ENCODE results near the gene MTFR2.
"Not testable (repeated sequence)": the region's sequence is repeated elsewhere in the genome, so short reads cannot be mapped to it uniquely, and the experiment has no call there.

- not testable (repeated sequence) for TF ChIP-seq ELF4 (IDR thresholded peaks at IDR 0.05); BHLHE40 (IDR thresholded peaks at IDR 0.05; ENCODE audit: borderline replicate concordance); SP1 (IDR thresholded peaks at IDR 0.05); HDGF (IDR thresholded peaks at IDR 0.05; ENCODE audit: borderline replicate concordance); FOXM1 (IDR thresholded peaks at IDR 0.05; ENCODE audit: borderline replicate concordance); ARNT (IDR thresholded peaks at IDR 0.05)
Measured at GRCh38 chr6:136224974-136225373, 25.1 kb downstream of the MTFR2 start.

Measured in HEK293T (cell line).